HUDEP-2 (cell line): ENCODE measurements around the gene CNTRL.
"Not testable (repeated sequence)": the region's sequence is repeated elsewhere in the genome, so short reads cannot be mapped to it uniquely, and the experiment has no call there.

Experiments used
- DNase-seq, 76 experiments: peaks; one replicate each; lab custom pipeline; 2025; ENCODE audit not compliant: unreplicated experiment in 76 of 76; lab: John Stamatoyannopoulos, UW

The CNTRL gene, protein sequence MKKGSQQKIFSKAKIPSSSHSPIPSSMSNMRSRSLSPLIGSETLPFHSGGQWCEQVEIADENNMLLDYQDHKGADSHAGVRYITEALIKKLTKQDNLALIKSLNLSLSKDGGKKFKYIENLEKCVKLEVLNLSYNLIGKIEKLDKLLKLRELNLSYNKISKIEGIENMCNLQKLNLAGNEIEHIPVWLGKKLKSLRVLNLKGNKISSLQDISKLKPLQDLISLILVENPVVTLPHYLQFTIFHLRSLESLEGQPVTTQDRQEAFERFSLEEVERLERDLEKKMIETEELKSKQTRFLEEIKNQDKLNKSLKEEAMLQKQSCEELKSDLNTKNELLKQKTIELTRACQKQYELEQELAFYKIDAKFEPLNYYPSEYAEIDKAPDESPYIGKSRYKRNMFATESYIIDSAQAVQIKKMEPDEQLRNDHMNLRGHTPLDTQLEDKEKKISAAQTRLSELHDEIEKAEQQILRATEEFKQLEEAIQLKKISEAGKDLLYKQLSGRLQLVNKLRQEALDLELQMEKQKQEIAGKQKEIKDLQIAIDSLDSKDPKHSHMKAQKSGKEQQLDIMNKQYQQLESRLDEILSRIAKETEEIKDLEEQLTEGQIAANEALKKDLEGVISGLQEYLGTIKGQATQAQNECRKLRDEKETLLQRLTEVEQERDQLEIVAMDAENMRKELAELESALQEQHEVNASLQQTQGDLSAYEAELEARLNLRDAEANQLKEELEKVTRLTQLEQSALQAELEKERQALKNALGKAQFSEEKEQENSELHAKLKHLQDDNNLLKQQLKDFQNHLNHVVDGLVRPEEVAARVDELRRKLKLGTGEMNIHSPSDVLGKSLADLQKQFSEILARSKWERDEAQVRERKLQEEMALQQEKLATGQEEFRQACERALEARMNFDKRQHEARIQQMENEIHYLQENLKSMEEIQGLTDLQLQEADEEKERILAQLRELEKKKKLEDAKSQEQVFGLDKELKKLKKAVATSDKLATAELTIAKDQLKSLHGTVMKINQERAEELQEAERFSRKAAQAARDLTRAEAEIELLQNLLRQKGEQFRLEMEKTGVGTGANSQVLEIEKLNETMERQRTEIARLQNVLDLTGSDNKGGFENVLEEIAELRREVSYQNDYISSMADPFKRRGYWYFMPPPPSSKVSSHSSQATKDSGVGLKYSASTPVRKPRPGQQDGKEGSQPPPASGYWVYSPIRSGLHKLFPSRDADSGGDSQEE (N-terminal part only)

GRCh38 chr9:121074370-121075250 is at the start of gene CNTRL:
TSS of gene CNTRL (plus strand) at chr9:121074955. CDS start at chr9:121088327, 13,372 bp downstream.
- peak in 74 of 76 experiments; percentile 36 to 88 (median 80) for DNase-seq

GRCh38 chr9:121026260-121026691 is 48.5 kb upstream of the CNTRL start:
- DNase-seq, result no peak

GRCh38 chr9:121026768-121027167 is 48.0 kb upstream of the CNTRL start:
- no peak for DNase-seq

DNA sequence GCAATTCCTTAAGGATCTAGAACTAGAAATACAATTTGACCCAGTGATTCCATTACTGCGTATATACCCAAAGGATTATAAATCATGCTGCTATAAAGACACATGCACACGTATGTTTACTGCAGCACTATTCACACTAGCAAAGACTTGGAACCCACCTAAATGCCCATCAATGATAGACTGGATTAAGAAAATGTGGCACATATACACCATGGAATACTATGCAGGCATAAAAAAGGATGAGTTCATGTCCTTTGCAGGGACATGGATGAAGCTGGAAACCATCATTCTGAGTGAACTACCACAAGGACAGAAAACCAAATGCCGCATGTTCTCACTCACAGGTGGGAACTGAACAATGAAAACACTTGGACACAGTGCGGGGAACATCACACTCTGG is 46.5 kb upstream of the CNTRL start:
- DNase-seq, result not testable (repeated sequence)

- no peak for DNase-seq
These were observed 45.3 kb upstream of the CNTRL start for GRCh38 chr9:121029469-121029868.

GRCh38 chr9:121034529-121034928 is 40.2 kb upstream of the CNTRL start:
- no peak for DNase-seq

DNA sequence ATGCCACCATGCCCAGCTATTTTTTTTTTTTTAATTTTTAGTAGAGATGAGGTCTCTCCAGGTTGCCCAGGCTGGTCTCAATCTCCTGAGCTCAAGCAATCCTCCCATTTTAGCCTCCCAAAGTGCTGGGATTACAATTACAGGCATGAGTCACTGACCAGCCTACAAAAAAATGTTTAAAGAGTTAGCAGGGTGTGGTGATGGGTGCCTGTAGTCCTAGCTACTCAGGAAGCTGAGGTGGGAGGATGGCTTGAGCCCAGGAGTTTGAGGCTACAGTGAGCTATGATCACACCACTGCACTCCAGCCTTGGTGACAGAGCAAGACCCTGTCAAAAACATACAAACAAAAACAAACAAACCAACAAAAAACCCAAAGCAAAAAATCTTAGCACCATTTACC is 39.0 kb upstream of the CNTRL start:
- DNase-seq, result not testable (repeated sequence)

DNA sequence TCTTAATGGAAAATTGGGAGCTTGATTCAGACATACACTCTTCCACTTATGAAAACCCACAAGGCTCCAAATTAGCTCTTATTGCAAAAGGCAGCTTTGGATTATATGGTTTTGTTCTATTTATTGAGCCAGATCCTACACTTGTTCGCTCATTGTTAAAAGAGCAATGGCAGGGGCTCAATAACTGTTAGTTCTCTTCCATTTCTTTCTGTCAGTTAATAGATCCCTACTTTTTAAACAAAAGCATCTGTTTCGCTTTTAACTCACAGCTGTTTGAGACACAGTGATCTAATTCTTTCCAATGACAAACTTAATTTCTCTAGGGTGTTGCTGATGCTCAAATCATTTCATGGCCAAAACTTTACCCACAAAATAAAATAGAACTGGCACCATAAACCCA is 36.4 kb upstream of the CNTRL start:
- DNase-seq, result no peak

DNA sequence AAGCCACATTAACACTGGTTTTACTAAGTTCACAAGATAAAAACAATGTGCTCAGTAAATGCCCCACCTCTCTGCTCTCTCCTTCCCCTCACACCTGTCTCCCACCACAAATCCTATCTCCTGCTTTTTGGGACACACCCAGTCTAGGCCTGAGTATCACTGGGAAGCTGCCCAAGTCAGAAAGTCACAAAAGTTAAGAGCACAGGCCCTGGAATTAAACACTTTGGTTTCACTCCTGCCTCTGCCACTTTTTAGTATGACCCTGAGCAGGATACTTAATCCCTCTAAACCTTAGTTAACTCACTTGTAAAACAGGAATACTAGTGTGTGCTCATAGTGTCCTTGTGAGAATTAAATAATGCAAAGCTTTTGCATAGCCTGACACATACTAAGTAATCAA is 36.0 kb upstream of the CNTRL start:
- DNase-seq, result no peak

DNA sequence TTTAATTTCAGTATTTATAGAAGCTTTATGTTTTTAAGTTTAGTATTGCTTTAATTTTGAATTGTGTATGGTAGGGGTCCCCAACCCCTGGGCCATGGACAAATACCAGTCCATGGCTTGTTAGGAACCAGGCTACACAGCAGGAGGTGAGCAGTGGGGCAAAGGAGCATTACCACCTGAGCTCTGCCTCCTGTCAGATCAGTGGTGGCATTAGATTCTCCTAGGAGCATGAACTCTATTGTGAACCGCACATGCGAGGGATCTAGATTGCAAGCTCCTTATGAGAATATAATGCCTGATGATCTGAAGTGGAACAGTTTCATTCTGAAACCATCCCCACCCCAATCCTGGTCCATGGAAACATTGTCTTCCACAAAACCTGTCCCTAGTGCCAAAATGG is 26.6 kb upstream of the CNTRL start:
- no peak for DNase-seq

- no peak for DNase-seq
These were observed 26.1 kb upstream of the CNTRL start for GRCh38 chr9:121048618-121049017.

DNA sequence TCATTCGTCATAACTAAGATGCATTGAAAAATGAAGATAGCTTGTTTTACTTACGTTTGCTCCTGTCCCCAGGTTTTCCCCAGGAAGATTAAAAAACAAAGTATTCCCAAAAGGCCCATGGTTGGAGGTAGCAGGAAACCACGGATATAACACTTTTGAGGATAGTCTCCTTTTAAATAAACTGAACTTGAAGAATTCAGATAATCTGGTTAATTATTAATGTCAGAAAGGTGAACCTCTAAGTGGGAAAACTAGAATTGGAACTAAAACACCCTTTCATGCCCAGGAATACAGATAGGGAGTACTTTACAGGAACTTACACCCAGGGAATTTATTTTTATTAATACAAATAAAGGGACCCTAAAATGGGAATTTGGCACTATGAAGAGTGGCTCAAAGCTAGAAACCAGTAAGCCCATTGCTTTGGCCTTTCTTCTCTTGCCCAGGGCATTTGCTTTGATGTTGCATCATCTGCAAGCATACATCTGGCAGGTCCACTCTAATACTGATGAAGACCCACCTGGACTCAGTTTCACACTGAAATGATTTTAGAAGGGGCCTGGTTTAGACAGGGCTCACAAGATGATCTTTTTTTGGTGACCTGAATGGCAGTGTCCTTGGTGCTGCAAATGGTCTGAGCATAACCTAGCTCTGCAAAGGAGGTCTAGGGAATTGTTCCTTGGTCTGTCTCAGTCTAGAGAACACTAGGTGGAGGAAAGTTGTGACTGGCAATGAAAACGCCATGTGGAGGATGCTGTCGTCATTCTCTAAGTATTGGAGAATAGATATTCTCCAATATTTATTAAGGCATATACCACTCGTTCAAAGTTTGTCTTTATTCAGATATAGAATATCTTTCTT is 24.4 kb upstream of the CNTRL start, which contains the start of gene C5:
TSS of gene C5 (minus strand) at position 148 of the 861 bp plus-strand sequence. CDS start at position 119, 29 bp downstream.
- DNase-seq, result no peak

DNA sequence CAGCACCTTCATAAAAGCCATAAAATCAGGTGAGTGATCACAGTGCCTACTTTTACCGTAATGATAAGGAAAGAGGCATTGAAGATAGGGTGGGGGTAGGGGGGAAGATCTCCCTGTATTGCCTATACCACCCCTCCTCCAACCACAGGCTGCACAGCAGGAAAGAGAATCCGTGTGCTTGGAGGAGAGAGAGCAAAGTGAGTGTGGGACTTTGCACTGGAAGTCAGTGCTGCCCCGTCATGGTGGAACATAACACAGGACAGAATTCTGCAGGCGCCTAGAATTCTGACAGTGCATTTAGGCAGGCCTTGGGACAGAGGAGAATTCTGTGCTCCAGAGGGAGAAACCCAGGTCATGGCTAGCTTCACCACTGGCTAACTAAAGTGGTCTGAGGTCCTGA is 21.2 kb upstream of the CNTRL start:
- DNase-seq, result no peak

DNA sequence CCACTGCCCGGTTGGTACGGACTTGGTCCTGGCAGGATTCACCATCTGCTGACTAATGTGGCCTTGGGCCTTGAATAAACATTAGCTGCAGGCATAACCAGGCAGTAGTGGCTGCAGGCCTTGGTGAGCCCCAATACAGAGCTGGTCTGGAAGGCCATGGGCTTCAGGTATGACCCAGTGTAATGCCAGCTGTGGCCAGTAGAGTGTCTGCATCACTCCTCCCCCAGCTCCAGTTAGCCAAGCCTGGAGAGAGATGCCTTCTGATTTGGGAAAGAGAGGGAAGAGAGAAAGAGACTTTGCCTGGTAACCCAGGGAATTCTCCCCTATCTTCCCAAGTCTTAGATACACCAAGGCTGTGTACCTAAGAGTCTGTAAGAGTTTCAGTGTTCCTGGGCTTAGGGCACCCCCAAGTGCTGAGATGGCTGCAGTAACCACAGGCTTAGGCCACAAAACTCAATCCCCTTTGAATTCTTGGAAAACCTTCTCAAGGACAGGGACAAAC is 19.1 kb upstream of the CNTRL start:
- peak in 9 of 76 experiments; percentile 1 to 18 (median 6) for DNase-seq

- DNase-seq, result no peak
These were observed 16.9 kb upstream of the CNTRL start for GRCh38 chr9:121057821-121058220.

GRCh38 chr9:121059513-121059912 is 15.2 kb upstream of the CNTRL start:
- DNase-seq, result no peak

DNA sequence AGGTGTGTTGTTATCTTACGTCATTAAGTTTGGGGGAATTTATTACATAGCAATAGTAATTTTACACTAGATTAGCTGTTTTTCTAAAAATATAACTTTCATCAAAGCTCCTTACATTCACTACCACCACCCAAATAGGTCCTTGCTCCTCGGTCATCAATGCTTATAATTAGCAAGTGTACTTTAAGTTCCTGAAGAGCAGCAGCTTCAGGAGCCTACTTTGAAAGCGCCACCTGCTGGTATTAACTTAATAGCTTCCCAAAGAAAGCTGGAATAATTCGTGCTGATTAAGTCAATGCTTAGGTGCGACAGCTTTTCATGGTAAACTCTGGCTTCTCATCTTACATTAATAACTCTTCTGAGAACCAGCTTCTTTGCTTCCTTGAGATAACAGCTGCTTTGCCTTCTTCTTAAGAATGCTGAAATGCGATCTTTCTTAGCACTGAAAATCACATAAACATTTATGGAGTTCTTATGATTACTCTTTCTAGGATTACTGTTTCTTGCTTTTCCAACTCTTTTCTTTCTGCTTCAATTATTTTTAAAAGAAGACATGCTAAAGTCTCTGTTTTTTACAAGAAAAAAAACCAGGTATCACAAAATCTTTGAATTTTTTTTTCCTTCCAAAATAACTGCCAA is 14.6 kb upstream of the CNTRL start:
- DNase-seq, result peak in 21 of 76 experiments; percentile 2 to 44 (median 18)

GRCh38 chr9:121066850-121067249 is 7.9 kb upstream of the CNTRL start:
- no peak for DNase-seq
